Epithelial cell of esophagus (primary cell): ENCODE results near the gene CHST15.

Source experiments
- DNase-seq: peaks from one replicate; pipeline ENCODE4 v3.0.0; 2010; ENCODE audit warnings: low read depth
- H3K4me3 ChIP-seq: 2 replicates; pipeline ENCODE4 v1.5.1; 2011; ENCODE audit warnings: mild to moderate bottlenecking, low read length, control low read depth
- TF ChIP-seq, protein P1 (sequence below): IDR thresholded peaks from 2 replicates; pipeline ENCODE4 v1.5.1; 2011; ENCODE audit warnings: low read depth, mild to moderate bottlenecking, low read length, control low read depth, inconsistent platforms; ENCODE audit not compliant: insufficient read depth; ENCODE audit errors: missing control alignments

Gene CHST15

DNA sequence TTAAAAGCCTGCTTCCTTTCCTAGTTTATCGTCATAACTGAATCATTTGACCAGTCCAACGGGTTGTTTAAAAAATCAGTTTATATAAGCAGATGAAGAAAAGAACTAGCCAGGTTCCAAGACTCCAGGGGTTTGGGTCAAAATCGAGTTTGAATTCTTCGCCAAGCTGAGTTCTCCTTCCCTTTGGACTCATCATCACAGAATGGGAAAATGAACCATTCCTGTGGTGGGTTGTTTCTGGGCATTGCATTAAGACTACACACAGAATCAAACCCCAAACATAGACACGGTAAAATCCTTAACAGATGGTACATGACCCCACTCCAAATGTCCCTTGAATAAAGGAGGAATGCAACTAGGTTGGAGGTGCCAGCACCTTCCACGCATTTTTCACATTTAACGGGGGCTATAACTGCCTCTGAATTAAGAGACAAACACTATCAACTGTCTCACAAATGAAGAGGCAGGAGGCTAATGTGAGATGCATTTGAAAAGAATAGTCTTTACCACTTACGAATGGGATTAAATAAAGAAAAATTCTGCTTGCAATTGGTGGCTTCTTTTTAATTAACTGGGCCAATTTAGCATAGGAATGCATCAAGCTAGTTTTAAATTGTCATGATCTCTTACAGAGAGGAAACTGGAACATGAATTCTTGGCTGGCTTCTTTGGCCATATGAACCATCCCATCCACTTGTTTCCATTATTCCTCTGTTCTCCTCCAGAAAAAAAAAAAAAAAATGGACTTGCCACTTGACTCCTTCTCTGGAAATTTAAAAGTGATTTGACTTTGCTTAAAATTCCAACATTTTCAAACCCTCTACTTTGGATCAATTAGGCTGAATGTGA is 61.1 kb downstream of the CHST15 start:
- DNase-seq: no peak
- TF ChIP-seq, protein P1, sequence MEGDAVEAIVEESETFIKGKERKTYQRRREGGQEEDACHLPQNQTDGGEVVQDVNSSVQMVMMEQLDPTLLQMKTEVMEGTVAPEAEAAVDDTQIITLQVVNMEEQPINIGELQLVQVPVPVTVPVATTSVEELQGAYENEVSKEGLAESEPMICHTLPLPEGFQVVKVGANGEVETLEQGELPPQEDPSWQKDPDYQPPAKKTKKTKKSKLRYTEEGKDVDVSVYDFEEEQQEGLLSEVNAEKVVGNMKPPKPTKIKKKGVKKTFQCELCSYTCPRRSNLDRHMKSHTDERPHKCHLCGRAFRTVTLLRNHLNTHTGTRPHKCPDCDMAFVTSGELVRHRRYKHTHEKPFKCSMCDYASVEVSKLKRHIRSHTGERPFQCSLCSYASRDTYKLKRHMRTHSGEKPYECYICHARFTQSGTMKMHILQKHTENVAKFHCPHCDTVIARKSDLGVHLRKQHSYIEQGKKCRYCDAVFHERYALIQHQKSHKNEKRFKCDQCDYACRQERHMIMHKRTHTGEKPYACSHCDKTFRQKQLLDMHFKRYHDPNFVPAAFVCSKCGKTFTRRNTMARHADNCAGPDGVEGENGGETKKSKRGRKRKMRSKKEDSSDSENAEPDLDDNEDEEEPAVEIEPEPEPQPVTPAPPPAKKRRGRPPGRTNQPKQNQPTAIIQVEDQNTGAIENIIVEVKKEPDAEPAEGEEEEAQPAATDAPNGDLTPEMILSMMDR: no peak
- H3K4me3 ChIP-seq: no peak overlapping the region

DNA sequence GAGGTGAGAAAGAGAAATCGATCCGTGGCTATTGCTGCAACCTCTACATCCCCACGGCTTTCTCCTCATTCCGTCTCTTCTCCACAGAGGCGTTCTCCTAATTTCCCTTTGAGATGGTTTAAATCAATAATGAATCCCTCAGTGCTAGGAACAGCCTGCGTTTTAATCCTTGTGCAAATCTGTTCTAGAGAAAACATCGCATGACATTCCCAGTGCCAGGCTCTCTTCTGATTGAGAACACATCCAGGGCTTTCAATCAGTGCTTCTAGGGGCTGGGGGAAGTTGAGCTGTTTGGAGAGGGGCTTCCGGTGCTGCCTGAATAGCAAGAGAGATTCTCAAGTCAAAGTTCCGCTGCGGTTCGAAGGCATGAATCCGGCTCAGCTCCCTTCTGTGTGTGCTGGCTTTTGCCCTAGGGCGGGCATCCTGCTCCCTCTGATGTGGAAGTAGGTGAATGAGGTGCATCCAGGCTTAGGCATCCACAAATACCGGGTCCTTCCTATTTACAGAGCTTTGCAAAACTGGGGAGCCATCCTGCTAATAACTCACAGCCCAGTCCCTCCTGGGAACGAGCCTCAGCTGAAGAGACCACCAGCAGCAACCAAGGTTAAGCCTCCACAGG is 62.8 kb downstream of the CHST15 start:
- no peak overlapping the region for H3K4me3 ChIP-seq
- TF ChIP-seq, protein P1: no peak
- no peak for DNase-seq

DNA sequence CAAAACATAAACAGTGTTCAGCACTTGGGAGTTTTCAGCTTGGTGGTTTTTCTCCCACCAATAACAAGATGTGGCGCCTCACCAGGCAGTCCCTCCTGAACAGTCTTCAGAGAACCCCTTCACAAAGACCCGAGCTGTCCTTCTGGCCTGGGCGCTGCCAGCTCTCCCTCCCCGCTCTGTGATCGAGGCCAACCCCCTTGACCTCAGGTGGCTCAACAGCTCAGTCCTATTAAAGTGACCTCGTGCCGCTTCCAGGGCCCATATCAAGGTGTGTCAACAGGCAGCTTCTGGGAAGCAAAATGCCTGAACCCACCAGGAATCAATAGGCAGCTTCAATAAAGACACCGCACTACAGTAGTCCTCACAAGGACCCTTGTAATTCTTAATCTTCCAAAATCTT is 63.3 kb downstream of the CHST15 start:
- no peak overlapping the region for H3K4me3 ChIP-seq
- TF ChIP-seq, protein P1: no peak
- DNase-seq: no peak

DNA sequence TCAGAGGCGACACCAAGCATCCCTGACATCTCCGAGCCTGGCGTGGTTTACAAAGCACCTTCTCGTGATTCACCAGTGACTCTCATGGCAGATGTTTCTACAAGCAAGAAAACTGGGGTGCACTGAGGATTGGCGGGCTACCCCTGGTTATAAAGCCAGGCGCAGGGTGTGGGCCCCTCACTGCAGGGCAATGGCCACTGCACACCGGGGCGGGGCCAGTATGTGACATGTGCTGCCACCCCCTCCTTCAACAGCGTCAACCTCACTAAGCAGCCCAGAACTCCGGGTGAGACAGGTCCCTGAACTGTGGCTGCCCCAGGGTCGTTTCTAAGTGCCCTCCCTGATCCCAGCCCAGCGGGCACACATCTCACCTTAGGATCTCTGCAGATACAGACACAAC is 63.8 kb downstream of the CHST15 start:
- TF ChIP-seq, protein P1: no peak
- DNase-seq: no peak
- no peak overlapping the region for H3K4me3 ChIP-seq

DNA sequence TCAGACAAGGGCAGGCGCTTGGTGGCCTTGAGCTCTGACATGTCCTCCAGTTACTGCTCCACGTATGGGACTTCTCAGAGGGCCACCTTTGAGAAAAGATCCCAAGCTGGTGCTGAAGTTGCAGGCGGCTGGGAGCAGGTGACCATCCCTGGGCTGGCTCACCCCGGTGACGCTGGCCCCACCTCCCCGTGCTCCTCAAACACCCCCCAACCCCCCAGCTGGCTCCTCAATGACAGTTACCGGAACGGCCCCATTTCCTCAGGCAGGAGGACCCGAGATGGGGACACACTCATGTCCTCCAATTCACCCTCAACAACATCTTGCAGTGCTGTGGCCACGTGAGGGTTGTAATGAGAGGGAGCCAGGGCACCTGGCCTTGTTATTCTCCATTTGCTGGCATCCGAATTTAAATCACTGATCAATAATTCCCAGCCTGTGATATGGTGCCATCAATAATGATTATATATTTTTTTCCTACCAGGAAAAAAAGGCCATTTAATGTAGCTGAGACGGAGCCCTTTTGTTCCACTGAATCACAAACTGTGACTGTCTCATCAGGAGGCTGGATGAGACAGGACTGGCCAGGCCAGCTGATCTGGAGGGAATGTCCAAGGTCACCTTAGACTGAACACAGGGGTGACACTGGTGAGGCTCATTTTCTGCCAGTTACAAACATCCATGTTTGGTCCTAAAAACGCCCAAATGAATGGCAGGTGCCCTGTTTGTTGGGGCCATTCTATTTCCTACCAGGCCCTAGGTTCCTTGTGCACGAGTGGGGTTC is 64.5 kb downstream of the CHST15 start:
- no peak for DNase-seq
- TF ChIP-seq, protein P1: no peak
- H3K4me3 ChIP-seq: no peak overlapping the region

DNA sequence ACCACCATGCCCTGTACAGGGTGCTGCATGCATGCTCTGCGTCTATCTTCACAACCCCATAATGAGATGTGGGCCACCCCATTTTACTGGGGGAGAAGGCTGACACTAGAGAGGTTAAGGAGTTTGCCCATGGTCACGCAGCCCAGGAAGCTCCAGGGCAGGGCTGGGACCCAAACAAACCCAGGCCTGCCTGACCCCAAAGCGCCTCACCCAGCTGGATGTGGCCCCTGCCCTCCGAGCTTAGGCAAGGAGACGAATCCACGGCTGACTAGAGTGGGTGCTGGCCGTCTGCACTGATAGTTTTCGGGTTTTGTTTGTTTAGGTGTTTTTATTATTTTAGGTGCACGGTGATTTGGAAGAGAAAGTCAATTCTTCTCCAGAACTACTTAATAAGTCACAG is 65.7 kb downstream of the CHST15 start:
- no peak overlapping the region for H3K4me3 ChIP-seq
- no peak for DNase-seq
- TF ChIP-seq, protein P1: no peak
